Measurements from ENCODE around the gene LINC00632.

Gene LINC00632

DNA sequence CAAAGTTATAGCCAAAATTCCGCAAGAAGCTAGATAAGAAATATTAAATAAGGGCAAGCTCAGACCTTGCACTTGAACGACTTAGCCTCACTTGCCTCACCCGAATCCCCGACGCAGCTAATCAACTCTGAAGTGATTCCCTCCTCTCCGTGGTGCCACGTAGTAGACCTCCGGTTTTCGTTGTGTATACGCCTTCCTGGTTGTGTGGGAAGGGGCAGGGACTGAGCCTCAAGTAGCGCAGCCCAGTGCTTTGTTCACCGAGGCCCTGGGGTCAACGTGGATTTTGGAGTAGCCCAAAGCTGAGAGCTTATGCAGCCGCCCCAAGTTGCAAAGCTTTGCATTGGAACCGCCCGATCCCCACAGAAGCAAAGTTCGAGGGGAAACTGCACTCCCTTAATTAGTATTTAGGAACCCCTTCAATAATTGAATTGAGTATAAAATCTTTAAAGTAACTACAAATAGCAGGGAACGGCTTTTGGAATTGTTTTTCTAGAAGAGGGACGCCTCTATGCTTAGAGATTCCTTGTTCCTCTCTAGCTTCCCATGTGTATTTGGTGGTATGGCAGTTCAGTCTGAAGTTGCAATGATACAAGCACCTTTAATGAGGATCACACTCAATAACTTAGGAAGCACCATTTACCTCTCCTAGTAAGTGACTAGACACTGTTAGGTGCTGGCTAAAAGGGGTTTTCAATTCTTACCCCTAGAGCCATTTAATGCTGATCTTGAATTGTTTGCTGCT lies 55.7 kb downstream of the LINC00632 start:
- DNase-seq (ENCODE audit: low read depth, low spot score) = no peak

DNA sequence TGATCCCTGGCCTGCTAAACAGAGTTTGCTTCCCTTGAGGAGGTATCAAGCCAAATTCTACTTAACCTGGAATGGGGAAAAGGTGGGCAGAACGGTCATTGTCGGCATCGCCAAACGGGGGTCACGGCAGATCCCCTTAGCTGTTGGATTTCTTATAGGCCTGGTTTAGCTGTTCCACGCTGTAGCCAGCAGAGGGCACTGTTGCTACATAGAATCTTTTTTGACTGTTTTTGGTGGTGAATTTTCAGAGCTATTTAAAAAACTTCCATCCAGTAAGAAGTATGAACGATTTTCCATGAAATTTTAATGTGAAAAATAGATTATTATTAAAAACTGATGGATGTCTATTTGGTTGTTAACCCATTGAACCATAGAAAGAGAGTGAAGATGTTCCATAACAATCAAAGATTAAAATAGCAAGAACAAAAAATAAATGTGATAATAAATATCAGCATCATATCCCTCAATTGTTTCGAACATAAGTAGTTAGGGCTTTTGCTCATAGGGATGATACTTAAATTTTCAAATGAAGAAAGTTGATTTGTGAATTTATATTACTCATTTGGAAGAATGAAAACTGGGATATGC lies 56.6 kb downstream of the LINC00632 start:
- DNase-seq (ENCODE audit: low read depth, low spot score) = no peak

DNA sequence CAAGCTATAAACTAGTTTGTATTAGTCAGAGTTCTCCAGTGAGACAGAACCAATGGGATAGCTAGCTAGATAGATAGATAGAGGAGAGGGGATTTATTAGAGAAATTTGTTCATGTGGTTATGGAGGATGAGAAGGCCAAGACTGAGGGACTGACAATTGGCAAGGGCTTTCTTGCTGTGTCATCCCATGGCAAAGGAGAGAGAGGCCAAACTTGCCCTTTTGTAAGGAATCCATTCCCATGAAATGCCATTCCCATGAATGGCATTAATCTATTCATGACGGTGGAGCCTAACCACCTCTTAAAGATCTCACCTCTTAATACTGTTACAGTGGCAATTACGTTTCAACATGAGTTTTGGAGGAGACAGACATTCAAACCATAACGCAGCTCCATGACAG lies 58.1 kb downstream of the LINC00632 start:
- DNase-seq (ENCODE audit: low read depth, low spot score) = no peak

DNA sequence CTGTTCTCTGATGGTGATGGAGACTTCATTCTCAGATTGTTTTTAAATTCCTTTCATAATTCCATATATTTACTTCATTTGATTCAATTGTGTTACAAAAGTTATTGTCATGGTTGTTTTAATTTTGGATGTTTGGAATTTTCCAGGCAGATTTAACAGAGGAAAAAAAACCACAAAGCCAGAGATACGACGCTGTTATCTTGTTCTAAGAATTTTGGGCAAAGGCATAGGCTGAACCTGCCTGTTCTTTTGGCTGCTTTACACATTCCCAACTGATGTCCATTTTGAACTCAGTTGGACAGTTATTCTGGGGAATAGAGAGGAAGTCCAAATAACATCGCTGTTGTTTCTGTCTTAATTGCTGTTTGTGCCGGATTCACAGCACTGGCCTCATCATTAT lies 65.7 kb downstream of the LINC00632 start:
- DNase-seq (ENCODE audit: low read depth, low spot score) = no peak

DNA sequence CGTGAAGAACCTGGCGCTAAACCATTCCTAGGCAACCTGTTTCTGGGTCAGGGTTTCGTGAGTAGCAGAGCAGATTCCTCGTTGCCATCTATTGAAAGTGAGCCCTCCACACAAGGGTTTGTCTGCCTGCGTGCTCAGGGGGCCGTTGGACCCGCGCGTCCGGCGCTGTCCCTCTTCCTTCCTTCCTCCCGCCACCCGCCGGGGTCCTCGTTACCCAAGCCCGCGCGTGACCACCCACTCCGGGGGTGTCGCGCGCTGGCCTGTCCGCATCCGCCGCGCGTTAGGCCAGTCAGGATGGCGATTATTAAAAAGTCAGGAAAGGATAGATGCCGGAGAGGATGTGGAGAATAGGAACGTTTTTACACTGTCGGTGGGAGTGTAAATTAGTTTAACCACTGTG lies 66.8 kb downstream of the LINC00632 start:
- DNase-seq (ENCODE audit: low read depth, low spot score) = no peak

DNA sequence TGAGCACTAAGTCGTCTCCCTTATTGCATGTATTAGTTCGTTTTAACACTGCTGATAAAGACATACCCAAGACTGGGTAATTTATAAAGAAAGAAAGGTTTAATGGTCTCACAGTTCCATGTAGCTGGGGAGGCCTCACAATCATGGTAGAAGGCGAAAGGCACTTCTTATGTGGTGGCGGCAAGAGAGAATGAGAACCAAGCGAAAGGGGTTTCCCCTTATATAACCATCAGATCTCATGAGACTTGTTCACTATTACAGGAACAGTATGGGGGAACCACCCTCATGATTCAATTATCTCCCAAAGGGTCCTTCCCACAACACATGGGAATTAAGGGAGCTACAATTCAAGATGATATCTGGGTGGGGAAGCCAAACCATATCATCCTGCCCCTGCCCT lies 85.1 kb downstream of the LINC00632 start:
- DNase-seq (ENCODE audit: low read depth, low spot score) = no peak

DNA sequence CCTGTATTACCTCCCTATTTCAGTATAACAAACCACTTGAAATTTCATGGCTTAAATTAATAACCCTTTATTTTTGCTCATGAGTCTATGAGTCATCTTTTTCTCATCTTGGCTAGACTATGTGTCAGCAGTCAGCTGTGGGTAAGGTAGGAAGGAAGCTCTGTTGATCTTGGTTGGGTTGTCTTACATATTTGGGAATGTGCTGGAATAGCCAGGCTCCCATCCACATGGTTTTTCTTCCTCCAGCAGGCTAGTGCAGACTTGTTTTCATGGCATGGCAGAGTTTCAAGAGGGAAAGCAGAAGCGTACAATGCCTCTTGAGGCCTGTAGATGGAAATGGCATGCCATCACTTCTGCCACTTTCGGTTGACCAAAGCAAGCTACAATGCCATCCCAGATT lies 89.7 kb downstream of the LINC00632 start:
- no peak for DNase-seq (ENCODE audit: low read depth, low spot score)

DNA sequence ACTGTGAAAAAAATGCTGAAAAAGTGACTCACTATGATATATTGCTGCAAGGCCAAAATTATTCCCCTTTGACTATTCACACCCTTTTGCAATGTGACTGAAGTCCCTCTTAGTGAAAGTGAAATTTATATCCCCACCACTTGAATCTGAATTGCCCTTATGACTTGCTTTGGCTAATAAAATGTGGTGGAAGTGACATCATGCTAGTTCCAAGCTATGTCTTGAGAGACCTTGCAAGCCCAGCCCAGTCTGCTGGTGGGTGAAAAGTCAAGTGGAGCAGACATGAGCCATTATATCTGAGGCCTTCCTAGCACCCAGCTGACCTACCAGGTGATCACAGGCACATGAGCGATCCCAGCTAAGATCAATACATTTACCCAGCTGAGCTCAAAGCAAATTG lies 94.7 kb downstream of the LINC00632 start:
- DNase-seq (ENCODE audit: low read depth, low spot score) = no peak

DNA sequence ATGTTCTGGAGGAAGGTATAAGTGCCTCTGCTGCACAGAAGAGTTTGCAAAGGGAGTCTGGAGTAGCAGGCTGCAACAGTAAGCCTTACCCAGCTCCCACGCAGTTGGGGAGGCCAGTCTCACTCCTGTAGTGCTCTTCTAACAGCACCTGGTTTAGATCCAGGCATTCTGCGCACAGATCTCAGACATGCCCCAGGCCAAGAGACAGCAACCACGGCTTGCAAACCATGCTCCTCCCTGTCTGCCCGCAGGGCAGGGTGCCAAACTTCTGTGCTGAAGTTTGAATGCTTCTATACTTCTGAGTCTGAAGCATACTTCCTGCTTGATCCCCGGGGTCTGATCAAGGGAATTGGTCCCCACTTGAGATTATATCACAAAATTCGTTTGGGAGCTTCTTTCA lies 106.3 kb downstream of the LINC00632 start:
- no peak for DNase-seq (ENCODE audit: low read depth, low spot score)

DNA sequence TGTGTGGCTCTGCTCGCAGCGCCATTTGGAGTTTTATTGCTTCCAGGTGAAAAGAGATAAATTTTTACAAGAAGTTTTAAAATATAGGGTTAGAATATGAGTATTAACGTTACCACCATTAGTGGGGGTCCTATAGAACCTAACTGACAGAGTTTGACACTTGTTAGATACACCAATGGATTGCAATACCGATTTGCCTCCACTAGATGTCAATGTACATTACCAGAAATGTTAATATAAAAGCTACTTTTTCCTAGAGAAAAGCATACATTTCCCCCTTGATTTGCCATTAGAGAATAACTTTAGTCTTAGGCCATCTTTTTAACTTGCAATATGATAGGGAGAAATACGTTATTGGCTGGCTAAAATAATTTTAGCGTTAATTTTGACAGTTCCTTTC lies 108.4 kb downstream of the LINC00632 start:
- DNase-seq (ENCODE audit: low read depth, low spot score) = no peak

DNA sequence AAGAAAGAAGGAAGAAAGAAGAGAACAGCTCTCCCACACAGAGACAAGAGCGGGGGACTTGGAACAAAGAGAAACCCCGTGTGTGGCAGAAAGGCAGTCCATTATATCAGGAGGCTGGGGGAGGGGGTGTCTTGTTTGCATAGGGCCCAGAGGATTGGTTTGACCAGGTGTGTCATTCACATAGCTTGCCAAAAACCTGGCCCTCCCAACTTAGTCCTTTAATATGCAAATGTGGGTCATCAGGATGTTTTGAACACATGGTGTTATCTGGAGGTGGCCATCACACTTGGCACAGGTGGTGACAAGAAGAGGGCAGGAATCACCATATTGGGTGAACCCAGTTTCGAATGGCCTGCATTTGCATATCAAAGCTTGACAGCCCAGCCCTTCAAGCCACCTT lies 111.7 kb downstream of the LINC00632 start:
- DNase-seq (ENCODE audit: low read depth, low spot score) = no peak

DNA sequence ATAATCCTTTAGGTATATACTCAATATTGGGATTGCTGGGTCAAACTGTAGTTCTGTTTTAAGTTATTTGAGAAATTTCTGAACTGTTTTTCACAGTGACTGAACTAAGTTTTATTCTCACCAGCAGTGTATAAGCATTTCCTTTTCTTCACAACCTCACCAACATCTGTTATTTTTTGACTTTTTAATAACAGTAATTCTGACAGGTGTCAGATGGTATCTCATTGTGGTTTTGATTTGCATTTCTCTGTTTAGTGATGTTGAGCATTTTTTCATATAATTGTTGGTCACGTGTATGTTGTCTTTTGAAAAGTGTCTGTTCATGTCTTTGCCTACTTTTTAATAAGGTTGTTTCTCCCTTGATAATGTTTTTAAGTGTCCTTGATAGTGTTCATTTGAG lies 112.6 kb downstream of the LINC00632 start:
- DNase-seq (ENCODE audit: low read depth, low spot score) = no peak

DNA sequence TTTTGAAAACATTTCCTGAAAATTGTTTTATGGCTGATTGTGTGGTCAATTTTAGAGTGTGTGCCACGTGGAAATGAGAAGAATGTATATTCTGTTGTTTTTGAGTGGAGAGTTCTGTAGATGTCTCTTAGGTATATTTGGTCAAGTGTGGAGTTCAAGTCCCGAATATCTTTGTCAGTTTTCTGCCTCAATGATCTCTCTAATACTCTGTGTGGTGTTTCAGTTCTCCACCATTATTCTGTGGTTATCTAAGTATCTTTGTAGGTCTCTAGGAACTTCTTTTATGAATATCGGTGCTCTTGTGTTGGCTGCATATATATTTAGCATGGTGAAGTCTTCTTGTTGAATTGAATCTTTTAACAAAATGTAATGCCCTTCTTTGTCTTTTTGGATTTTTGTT lies 113.3 kb downstream of the LINC00632 start:
- no peak for DNase-seq (ENCODE audit: low read depth, low spot score)

DNA sequence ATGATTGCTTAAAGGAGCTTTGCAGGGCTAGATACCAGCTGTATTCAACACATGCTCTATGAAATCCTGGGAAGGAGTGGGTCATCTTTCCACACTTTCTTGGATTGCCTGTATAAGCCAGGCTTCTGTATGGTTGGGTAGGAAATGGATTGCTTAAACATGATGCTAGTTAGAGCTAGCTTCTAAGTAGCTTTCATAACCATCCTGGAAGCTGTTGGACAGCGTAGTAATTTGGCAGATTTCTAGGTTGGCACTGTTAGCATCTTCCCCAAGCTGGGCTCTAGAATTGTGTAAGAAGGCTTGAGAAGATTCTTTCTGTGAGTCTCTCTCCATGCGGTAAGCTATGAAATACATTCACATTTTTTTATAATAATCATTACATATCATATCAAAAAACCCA lies 127.3 kb downstream of the LINC00632 start:
- DNase-seq (ENCODE audit: low read depth, low spot score) = no peak

All from smooth muscle cell of the brain vasculature (primary cell).